DMS114 treated with DMSO at 0.1 percent for 48 hours (cell line): ENCODE data around the gene CYLD.
A peak's percentile ranks its signal among the peaks of the same experiment; 100 is the strongest.

ENCODE experiments used
- DNase-seq: peaks from one replicate; lab custom pipeline; 2025; ENCODE audit not compliant: unreplicated experiment; lab: John Stamatoyannopoulos, UW

CYLD gene

DNA sequence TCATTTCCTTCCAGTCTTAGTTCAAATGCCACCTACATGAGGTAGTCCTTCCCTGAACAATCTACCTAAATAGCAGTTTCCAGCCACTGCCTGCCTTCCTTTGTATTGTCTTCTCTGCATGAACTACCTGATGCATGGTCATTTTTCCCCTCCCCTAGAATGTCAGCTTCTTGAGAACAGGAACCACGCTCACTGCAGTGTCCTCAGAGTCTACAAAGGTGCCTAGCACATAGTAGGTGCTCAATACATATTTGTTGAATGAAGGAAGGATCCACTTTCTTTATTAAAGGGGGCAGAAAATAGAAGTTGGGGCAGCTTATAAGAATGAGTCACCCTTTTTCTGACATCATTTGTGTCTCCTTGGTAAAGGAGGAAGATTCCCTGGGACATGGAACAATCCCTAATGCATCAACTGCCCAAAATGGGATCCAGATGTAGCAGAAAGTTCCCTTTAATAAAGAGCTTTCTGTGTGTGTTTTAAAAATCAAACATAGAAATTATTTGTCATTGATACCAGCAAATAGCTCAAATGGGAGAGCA lies 4.4 kb upstream of the CYLD start:
- no peak for DNase-seq

DNA sequence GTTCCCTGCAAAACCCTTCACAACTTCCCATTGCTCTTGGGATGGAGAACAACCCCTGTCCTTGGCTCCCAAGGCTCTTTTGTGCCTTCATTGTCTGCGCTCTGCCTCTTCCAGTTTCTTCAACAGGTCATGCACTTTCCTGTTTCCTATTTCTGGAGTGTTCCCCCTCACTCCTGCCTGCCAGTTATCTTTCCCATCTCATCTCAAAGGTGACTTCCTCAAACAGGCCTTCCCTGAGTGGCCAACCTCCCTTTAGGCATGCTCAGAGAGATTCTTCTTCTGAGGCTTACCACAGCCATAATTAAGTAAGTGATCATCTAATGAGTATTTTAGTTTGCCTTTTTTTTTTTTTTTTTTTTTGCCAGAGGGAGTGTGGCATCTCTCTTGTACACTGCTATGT lies 2.9 kb upstream of the CYLD start:
- no peak for DNase-seq

DNA sequence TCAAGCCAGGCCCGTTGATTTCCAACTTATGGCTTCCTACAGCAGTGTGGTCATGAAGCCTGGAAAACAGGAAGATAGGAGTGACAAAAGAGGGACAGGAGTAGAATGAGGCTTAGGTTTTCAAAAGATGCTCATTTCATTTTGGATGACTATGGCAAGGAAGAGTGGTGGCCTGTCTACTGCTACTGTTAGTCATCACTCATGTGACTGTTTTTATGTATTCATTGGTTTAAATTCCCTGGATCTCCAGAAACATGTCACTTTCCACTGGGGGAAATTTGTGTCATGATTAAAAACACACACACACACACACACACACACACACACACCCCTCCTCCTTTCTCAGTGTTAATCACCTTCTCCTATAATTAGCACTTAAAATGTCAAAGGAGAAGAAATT lies 1.1 kb upstream of the CYLD start:
- DNase-seq, result no peak

DNA sequence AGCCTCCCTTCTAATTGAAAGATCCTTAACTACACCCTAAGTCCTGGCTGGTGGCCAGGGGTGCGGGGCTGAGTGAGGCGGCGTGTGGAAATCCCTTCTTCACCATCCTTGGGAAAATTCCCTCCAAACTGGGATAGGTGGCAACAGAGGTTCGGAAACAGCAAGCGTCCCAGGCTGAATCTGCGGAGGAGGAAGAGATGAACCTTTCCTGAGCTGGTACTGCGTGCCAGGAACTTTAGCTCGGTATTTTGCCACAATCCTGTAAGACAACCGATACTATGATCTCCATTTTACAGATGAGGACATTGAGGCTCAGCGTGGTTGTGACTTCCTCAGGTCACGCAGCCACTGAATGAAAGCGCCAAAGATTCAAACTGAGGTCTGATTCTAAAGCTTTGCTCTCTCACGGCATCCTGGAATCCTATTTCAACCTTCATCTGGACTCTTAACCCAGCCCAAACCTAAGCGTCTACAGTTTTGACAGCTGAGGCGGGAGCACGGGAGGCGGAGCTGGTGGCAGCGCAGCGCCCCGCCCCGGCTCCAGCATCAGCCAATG lies 583 bp upstream of the CYLD start:
- no peak for DNase-seq

DNA sequence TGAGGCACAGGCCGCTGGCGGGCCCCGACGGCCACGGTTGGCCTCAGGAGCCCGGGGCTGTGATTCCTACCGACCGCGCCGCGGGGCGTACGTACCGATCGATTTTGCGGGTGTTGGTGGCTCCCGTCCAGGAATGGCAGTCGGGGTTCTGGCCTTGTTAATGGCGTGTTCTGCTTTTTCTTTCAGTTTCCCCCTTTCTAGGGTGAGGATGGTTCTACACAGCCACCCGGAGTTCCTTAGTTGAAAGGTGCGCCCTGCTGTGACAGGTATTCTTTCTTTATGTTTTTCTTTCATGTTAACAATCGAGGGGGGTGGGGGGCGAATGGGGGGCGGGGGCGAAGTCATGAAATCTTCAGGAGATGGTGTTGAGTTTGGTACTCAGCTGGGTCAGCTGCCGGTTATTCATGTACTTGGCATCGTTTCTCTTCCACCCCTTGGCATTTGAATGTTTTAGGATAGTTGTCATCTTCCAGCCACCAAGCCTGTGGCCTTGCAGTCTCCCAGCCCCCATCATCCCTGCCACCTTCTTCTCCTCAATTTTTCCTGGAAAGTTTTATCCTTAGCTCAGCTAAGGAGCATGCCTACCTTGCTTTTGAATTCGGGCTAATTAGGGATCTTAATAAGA lies 802 bp downstream of the CYLD start:
- DNase-seq, result no peak

DNA sequence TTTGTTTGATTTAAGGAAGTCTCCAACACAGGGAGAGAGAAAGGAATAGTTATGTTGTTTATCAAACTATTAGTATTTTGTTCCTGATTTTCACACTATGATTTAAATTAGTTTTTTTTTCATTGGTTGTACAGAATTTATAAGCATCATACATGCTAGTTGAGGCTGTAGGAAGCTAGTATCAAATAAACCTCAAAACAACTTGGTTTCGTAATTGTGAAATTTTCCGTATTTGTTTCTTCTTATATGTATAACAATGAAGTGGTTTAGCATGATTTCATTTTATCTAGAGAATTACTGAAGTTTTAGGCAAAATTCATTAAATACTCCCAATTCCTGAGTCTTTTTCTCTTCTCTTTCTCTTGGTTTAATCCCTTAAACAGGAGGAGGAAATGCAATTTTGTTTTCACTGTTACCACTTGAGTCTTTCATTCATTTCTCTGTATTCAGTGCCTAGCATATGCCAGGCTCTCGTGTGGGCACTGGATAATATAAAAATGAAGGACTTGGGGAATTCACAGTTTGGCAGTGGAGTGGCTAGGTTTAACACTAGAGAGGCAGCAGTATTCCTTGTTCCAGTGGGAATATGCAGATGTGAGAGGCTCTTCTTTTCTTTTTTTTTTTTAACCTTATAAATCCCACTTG lies 1.8 kb downstream of the CYLD start:
- DNase-seq, result no peak

DNA sequence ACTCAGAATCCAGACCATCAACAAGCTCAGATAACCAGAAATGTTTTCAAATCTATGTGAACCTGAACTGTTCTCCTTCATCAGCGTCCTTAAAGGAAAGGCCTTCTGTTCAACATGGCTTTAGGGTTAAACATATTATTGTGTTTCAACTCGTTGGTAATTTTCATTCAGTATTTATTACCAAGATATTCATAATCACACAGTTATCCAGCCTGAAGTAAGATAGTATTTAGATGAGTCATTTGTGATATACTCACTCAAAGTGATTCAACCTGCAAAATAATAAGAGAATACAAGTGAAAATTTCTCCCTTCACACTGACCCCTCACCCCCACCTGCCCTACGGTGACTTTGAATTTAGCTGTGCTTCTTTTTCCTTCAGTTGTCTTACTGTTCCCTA lies 3.0 kb downstream of the CYLD start:
- no peak for DNase-seq

DNA sequence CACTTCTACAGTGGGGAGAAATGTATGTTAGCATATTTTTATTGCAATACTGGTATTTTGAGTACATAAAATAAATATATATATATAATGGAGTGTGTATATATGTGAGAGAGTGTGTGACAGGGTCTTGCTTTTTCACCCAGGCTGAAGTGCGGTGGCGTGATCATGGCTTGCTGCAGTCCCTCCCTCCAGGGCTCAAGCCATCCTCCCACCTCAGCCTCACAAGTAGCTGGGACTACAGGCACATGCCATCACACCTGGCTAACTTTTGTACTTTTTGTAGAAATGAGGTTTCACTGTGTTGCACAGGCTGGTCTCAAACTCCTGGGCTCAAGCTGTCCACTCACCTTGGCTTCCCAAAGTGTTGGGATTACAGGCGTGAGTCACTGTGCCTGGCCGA lies 4.1 kb downstream of the CYLD start:
- no peak for DNase-seq

DNA sequence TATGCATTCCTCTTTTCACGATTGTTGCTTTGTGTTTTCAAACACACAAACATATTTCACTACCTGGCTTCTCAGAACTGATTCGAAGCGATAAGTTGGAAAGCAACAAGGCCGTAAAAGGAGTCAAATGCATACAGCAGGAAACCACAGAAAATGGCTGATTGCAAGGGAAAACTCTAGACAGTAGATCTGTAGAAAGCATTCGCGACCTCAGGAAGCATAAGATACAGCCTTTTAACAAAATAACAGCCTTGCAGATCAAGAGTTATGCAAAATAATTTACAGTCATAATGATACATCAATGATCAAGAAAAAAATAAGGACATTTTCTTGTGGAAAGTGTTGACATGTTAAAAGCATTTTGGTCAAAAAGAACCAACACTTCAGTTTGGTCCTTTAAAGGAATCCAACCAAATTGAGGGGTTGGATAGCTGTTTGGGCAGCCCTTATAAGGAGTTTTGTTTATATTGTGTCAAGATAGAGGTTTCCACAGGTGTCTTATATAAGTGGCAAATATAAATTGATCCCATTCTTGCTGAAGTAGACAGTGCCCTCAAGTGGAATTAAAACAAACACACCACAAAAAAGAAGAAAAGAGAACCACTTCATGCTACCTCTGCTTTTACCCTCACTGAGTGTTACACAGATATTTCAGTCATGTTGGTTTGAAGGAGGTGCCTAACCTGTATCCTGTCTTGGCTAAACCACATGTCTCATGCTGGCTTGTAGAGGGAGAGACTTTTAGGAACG lies 5.5 kb downstream of the CYLD start:
- peak; percentile 16 for DNase-seq

DNA sequence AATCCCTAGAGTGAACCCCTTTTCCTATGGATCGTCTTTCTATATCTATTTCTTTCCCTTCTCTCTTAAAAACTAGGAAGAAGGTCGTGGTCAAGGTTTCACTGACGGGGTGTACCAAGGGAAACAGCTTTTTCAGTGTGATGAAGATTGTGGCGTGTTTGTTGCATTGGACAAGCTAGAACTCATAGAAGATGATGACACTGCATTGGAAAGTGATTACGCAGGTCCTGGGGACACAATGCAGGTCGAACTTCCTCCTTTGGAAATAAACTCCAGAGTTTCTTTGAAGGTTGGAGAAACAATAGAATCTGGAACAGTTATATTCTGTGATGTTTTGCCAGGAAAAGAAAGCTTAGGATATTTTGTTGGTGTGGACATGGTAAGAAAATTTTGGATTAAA lies 9.6 kb downstream of the CYLD start:
- DNase-seq, result no peak

DNA sequence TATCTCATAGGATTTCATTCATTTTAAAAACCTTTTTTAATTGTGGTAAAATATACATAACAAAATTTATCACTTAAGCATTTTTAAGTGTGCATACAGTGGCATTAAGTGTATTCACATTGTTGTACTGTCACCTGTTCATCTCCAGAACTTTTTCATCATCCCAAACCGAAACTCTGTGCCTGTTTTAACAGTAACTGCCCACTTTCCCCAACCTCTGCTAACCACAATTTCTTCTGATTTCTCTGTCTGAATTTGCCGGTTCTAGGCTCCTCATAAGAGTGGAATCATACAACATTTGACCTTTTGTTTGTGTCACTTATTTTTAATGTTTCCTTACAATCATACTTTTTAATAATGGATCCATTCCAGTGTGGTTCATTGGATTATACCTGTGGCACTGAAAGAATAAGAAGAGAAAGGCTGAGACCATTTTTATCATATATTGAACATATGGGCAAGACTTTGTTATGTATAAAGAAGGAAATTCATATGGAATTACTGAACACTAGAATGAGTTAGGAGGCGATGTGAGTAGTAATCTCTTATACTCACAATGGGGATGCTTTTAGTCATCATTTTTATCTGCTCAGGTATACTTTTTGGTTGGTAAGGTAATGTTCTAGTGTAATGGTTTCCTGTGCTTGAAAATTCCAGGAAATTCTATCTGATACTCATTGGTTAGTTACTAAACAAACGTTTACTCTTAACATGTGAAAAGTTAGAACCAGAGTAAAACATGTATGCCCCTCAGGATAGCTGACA lies 10.8 kb downstream of the CYLD start:
- no peak for DNase-seq

DNA sequence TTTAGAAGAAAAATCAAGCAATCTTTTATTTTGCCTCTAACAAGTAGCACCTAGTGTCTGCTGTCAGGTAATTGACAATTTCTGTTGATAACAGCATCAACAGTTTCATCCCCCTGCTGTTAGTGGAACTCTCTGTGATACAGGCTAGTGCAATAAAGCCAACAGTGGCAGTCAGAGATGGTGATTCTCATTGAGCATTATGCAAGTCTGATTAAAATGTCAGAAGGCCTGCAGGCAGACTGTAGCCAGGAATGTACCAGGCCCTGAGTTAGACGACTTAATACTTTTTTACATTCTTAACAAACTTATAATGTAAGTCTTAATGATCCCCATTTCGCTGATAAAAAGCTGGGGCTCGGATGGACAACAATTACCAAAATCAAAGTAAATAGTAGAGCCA lies 14.6 kb downstream of the CYLD start:
- no peak for DNase-seq

DNA sequence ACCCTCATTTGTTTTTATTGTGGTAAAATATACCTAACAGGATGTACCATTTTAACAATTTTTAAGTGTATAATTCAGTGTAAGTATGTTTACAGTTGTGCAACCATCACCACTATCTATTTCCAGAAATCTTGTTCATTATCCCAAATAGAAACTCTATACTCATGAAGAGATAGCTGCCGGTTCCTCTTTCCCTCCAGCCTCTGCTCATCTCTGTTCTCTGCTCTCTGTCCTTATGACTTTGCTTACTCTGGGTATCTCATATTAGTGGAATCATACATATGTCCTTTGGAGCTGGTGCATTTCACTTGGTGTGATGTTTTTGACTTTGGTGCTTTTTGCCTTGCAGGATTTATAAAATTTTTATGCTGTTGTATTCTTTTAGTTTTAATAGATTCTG lies 19.4 kb downstream of the CYLD start:
- no peak for DNase-seq

DNA sequence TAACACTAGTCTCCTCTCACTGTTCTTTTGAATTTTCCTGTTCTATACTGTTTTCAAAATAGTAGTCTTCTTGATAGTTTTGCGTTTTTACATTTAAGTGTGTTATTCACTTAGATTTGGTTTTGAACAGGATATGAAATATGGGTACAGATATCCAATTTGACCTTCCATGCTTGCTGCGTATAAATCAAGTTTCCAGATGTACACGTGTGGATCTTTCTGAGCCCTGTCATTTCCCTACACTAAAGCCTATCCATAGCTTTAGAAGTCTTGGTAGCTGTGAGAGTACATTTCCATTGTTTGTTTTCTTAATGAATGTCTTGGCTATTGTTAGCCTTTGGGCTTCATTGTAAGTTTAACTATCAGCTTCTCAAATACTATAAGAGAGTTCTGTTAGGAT lies 20.4 kb downstream of the CYLD start:
- DNase-seq, result no peak

DNA sequence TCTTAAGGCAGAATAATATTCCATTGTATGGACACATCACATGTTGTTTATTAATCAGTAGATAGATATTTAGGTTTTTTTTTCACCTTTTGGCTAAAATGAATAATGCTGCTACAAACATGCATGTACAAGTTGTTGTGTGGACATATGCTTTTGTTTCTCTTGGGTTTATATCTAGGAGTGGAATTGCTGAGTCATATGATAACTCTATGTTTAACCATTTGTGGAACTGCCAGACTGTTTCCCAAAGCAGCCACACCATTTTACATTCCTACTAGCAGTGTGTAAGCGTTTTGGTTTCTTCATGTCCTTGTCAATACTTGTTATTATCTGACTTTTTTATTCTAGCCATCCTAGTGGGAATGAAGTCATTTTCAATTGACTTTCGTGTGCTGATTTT lies 21.3 kb downstream of the CYLD start:
- DNase-seq, result no peak

DNA sequence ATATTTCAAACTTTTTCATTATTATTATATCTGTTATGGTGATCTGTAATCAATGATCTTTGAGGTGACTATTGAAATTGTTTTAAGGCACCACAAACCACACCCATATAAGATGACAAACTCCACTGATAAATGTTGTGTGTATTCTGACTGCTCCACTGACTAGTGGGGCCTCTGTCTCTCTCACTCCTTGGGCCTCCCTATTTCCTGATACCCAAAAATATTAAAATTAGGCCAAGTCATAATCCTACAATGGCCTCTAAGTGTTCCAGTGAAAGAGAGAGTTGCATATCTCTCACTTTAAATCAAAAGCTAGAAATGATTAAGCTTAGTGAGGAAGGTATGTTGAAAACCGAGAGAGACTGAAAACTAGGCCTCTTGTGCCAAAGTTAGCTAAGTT lies 23.4 kb downstream of the CYLD start:
- no peak for DNase-seq

DNA sequence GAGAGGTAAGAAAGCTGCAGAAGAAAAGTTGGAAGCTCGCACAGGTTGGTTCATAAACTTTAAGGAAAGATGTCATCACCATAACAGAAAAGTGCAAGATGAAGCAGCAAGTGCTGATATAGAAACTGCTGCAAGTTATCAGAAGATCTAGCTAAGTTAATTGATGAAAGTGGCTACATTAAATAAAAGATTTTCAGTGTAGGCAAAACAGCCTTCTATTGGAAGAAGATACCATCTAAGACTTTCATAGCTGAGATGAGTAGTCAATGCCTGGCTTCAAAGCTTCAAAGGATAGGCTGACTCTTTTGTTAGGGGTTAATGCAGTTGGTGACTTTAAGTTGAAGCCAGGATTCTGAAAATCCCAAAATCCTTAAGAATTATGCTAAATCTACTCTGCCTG lies 24.0 kb downstream of the CYLD start:
- no peak for DNase-seq

DNA sequence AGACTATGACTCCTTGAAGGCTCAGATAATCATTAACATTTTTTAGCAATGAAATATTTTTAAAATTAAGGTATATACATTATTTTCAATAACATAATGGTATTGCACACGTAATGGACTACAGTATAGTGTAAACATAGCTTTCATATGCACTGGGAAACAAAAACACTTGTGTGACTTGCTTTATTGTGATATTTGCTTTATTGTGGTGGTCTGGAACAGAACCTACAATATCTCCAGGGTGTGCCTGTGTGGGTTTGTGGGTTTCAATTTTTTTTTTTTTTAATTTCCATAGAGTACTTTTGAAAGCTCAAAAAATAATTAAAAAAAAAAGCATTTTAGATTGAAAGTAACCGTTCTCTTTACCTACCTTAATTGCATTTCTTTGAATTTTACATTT lies 25.3 kb downstream of the CYLD start:
- DNase-seq, result no peak

DNA sequence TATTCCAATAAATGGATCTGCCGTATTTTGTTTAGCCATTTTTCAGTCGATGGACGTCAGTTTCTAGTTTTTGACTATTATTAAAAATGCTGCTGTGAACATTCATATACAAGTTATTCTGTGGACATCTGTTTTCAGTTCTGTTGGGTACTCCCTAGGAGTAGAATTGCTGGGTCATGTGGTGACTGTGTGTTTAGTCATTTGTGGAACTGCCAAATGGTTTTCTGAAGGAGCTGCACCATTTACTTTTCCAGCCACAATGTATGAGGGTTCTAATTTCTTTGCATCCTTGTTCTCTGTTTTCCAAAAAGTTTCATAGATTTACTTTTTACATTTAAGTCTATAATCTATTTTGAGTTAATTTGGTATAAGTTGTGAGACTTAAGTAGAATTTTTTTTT lies 29.5 kb downstream of the CYLD start:
- DNase-seq, result no peak

DNA sequence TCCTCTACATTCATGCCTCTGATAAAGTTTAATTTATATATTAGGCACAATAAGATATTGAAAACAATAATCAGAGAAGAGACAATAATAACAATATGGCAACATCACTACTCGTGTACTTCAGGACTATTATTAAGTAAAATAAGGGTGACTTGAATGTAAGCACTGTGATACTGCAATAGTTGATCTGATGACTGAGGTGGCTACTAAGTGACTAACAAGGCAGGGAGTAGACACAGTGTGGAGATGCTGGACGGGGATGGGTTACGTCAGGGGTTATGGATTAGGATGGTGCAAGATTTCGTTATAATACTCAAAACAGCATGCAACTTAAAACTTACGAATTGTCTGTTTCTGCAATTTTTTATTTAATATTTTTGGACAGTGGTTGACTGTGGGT lies 32.5 kb downstream of the CYLD start:
- no peak for DNase-seq

DNA sequence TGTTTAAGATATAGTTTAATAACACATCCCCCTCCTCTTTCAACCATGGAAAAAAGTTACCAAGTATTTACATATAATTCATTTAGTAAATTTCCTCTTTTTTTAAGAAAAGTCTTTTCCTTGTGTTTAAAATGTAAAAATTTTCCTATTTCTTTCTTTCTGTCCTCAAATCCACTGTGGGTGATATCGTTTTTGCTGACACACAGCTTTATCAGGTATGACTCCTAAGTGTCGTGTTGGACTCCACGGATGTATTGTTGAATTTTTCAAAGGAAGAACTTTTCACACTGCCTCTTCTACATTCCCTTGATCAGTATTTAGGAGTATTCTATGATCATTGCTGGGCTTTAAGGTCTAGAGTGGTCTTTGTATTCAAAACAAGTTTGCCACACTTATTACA lies 33.1 kb downstream of the CYLD start:
- DNase-seq, result no peak
